Mononuclear cell (primary cell): Measurements from ENCODE around the gene IL2RG. TPM values are rescaled to one million over a fixed set of nuclear protein-coding genes. Genes with fewer than 3 reads are reported as not detected.

Experiments
- H3K27me3 ChIP-seq: 2 replicates; pipeline ENCODE4 v1.6.0; 2011; ENCODE audit warnings: low read length, control low read depth; ENCODE audit not compliant: insufficient read depth
- H3K4me1 ChIP-seq: 2 replicates; pipeline ENCODE4 v1.5.1; 2011; ENCODE audit warnings: mild to moderate bottlenecking, low read length, control low read depth; ENCODE audit not compliant: insufficient read depth
- H3K4me3 ChIP-seq: 2 replicates; pipeline ENCODE4 v1.5.1; 2011; ENCODE audit warnings: mild to moderate bottlenecking, low read length, moderate library complexity
- H3K9me3 ChIP-seq: 2 replicates; pipeline ENCODE4 v1.5.1; 2011; ENCODE audit warnings: low read depth, mild to moderate bottlenecking, control low read depth, low read length
- total RNA-seq: library from RNA; depleted of rRNA; stranded (reverse); fragments of >200 nt; gene quantifications from one replicate; pipeline ENCODE4 v1.2.3, GENCODE V29; 2012

The IL2RG gene
- total RNA-seq, 1 donor = 117 TPM

DNA sequence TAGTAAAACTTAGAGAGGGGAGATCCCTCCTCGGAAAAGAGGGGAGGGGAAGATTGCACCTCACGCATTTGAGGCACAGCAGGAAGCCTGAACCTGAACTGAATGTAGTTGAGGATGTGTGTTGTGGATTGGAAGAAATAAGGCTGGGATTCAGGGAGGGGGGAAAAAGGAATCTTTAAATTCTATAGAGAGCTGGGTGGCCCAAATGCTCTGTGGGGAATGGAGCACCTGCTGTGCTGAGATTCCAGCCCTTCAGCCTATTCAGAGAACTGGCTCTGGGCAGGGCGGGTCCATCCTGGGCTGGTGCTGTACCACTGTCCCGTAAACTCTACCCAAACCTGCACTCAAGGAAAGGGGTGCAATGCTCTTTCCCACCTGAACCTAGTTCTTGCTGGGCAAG lies 11.6 kb downstream of the IL2RG start:
- no peaks in the 10 kb centered on the region for H3K9me3 ChIP-seq
- no peak overlapping the region for H3K4me3 ChIP-seq
- peaks cover 53% of the 10 kb centered on the region for H3K4me1 ChIP-seq
- H3K27me3 ChIP-seq = no peaks in the 10 kb centered on the region

DNA sequence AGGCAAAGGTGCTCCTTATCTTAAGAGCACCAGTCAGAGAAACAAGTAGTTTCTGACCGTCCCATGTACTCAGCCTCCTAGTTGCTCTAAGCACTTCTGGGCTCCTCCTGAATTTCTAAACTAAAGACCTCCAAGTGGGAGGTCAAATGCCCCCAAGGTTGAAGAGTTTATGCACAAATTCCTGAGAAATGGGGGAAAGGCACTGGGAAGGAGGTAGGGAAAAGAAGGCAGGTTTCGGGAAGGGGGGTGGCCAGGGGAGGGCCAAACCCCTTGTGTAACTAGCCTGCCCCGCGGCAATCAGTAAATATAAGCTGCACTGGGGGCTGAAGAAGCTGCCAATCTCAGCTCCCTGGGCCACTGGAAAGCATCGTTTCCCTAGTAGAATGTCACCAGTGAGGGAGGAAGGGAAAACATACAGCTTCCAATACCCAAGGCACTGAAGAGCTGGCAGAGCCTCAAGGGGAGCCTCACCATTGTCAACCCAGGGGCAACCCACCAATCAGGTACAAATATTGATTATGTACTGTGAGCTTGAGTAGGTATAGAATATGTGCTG lies 12.3 kb downstream of the IL2RG start:
- no peak overlapping the region for H3K4me3 ChIP-seq
- peaks cover 46% of the 10 kb centered on the region for H3K4me1 ChIP-seq

DNA sequence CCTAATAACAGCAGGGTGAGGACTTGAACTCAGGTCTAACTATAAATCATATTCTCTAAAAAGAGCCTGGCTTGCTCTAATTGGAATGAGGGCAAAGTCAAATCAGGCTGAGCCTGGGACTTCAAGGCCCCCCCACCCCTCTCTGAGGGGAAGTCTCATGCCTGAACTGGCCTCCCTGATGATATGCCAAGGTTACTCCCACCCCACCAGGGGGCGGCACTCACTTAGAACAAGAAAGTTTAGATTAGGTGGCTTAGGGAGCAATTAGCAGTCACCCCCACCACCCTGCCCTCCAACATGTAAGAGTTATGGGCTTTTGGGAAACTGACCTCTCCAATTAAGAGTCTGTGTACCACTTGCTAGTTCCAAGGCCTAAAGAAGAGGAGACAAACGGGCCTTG lies 13.1 kb downstream of the IL2RG start:
- Histone ChIP-seq H3K4me3 (no peak overlapping the region), H3K9me3 (no peaks in the 10 kb centered on the region), H3K27me3 (no peaks in the 10 kb centered on the region), H3K4me1 (peaks cover 39% of the 10 kb centered on the region)

More for the DNA sequence above, 12.3 kb downstream of the IL2RG start:
- no peaks in the 10 kb centered on the region for H3K27me3 ChIP-seq
- H3K9me3 ChIP-seq = no peaks in the 10 kb centered on the region

DNA sequence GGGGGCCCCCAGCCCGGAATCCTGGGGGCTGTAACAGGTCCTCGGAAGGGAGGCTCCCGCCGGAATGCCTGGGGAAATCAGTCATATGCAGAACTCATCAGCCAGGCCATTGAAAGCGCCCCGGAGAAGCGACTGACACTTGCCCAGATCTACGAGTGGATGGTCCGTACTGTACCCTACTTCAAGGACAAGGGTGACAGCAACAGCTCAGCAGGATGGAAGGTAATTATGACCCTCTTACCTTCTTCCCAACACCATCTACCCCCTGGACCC lies 14.7 kb downstream of the IL2RG start:
- H3K9me3 ChIP-seq = no peaks in the 10 kb centered on the region
- no peaks in the 10 kb centered on the region for H3K27me3 ChIP-seq
- peaks cover 32% of the 10 kb centered on the region for H3K4me1 ChIP-seq
- peak overlapping the region; percentile 63 for H3K4me3 ChIP-seq

DNA sequence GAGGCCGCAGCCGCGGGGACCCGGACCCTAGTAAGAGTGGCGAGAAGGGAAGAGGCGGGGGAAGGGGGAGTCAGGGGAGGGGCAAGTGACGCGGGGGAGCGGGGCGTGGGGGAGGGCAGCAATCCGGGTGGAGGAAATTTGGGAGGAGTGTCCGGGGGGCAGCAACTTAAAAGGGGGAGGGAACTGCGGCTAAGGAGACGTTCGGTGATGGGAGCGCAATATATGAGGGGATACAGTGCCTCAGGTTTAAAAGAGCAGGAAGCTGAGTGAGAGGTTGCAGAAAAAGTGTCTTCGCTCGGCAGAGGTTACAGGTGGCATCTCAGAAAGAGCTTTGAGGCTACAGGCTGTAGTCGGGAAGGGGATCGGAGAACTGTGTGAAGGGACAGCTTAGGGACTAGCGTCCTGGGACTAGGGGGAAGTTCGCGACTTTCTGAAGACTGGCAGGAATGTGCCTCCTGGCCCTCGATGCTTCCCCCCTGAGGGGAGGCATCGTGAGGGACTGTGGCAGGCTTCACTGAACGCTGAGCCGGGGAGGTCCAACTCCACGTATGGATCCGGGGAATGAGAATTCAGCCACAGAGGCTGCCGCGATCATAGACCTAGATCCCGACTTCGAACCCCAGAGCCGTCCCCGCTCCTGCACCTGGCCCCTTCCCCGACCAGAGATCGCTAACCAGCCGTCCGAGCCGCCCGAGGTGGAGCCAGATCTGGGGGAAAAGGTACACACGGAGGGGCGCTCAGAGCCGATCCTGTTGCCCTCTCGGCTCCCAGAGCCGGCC lies 15.2 kb downstream of the IL2RG start:
- peak overlapping the region; percentile 63 for H3K4me3 ChIP-seq
- H3K9me3 ChIP-seq = no peaks in the 10 kb centered on the region

DNA sequence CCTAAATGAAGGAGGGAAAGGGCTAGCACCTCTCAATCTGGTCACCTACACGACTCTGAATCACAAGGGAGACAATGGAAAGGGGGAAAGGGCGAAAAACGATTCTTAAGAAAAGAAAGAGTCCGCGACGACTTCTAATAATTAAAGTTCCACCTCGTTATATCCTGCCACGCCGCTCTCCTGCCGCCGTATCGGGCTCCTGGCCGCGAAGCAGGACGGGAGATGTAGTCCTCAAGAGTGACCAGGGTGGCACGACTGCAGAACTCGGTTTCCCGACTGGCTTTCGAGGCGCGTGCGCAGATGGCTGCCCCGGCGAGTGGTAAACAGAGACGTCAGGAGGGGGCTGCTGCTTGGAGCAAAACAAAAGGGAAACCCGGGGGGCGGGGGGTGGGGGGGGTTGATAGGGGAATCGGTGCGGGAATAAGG lies 15.8 kb downstream of the IL2RG start, which contains the start of gene FOXO4:
Gene FOXO4 (plus strand): TSS at position 297 of the 426 bp plus-strand sequence. CDS start 678 bp downstream, outside the sequence.
- Histone ChIP-seq H3K9me3 (no peaks in the 10 kb centered on the region), H3K4me3 (peak within 1 kb of the TSS; percentile 63), H3K27me3 (no peaks in the 10 kb centered on the region), H3K4me1 (peaks cover 32% of the 10 kb centered on the region)

More for the DNA sequence above, 15.2 kb downstream of the IL2RG start:
- Histone ChIP-seq H3K4me1 (peaks cover 32% of the 10 kb centered on the region), H3K27me3 (no peaks in the 10 kb centered on the region)

DNA sequence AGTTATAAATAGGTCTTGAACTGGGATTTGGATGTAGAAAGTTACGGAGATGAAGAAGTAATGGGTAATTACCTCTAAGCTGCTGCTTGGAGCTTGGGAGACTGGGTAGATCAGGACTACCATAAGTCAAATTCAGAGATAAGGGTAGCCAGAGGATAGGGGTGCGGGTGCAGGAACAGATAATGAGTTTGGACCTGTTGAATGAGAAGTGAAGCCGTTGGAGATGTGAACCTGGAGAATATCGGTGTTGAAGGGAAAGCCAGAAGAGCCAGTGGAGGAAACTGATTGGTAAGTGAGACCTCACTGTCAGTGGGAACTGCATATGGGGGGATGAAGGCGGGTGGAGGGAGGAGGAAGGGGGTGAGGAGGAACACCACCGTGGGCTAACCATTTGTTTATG lies 16.3 kb downstream of the IL2RG start:
- no peaks in the 10 kb centered on the region for H3K9me3 ChIP-seq
- H3K27me3 ChIP-seq = no peaks in the 10 kb centered on the region
- peaks cover 32% of the 10 kb centered on the region for H3K4me1 ChIP-seq
- H3K4me3 ChIP-seq = peak overlapping the region; percentile 41

DNA sequence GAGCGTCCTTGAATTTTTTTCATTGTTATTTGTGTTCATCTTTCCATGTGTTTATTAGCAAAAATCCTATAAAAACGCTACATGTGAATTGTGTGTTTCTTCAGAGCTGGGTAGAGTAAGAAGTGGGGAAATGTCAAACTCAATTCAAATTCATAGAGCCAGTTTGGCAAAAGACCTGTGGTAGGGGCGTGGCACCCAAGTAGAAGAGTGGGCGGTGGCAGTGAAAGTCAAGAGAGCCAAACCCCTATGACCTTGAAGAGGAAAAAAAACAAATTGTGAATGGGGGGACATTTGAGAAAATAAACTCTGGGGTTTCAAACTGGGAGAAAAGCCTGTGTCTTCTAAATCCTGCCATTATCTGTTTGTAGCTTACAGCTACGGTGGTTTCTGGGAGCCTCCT lies 20.1 kb downstream of the IL2RG start:
- H3K27me3 ChIP-seq = no peaks in the 10 kb centered on the region
- no peaks in the 10 kb centered on the region for H3K9me3 ChIP-seq
- H3K4me1 ChIP-seq = peaks cover 4% of the 10 kb centered on the region
- no peak overlapping the region for H3K4me3 ChIP-seq

DNA sequence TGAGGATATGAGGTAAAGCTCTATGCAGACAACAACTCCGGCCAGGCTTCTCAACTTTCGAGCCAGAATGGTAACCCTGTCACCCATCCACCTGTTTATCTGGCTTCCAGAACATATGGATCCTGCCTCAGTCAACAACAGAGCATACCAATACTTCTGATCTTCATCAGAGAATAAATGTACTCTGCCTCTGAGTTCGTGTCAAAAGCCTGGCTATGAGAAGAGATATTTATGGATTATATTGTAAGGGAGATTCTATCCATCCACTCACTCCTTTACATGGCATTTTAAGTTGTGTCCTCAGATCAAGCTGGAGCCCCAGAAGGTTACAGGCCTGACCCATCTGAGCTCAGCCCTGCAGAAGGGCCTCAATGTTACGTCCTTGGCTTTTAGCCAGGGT lies 25.5 kb downstream of the IL2RG start:
- no peak overlapping the region for H3K4me3 ChIP-seq
- H3K4me1 ChIP-seq = no peaks in the 10 kb centered on the region
- H3K9me3 ChIP-seq = no peaks in the 10 kb centered on the region
- H3K27me3 ChIP-seq = no peaks in the 10 kb centered on the region

DNA sequence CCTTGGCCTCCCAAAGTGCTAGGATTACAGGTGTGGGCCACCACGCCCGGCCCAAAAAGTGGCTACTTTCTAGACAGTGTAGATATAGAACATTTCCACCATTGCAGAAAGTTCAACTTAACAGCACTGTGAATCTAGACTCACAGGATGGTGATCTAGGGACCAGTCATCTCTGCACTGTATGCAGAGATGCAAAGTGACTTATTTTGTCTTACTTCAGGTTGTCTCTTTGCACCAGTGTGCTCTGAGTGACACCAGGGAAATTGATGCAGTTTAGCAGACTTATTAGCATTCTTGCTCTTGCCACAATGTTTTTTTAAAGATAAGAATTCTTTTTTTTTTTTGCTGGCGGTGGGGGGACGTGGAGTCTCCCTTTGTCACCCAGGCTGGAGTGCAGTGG lies 28.6 kb downstream of the IL2RG start:
- no peaks in the 10 kb centered on the region for H3K27me3 ChIP-seq
- H3K9me3 ChIP-seq = no peaks in the 10 kb centered on the region
- H3K4me3 ChIP-seq = no peak overlapping the region
- H3K4me1 ChIP-seq = no peaks in the 10 kb centered on the region

DNA sequence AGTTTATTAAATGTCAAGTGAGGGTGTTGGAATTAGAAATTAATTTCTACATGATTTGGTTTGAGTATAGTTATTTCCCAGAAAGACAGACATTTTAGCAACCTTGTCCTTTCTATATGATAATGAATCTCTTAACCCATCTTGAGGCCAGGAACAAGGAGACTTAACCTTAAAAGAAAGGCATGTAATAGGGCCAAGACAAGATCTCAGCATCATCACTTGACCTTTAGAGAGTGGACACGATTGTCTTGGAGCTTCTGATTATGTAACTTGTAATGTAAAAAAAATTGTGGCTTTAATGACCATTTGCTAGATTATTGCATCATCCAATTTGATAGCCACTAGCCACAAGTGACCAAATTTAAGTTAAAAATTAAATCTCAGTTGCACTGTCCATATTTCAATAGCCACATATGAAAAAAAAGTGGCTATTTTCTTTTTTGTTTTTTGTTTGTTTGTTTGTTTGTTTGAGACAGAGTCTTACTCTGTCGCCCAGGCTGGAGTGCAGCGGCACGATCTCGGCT lies 29.2 kb downstream of the IL2RG start:
- no peaks in the 10 kb centered on the region for H3K4me1 ChIP-seq
- no peaks in the 10 kb centered on the region for H3K27me3 ChIP-seq
- H3K9me3 ChIP-seq = no peaks in the 10 kb centered on the region
- H3K4me3 ChIP-seq = no peak overlapping the region

DNA sequence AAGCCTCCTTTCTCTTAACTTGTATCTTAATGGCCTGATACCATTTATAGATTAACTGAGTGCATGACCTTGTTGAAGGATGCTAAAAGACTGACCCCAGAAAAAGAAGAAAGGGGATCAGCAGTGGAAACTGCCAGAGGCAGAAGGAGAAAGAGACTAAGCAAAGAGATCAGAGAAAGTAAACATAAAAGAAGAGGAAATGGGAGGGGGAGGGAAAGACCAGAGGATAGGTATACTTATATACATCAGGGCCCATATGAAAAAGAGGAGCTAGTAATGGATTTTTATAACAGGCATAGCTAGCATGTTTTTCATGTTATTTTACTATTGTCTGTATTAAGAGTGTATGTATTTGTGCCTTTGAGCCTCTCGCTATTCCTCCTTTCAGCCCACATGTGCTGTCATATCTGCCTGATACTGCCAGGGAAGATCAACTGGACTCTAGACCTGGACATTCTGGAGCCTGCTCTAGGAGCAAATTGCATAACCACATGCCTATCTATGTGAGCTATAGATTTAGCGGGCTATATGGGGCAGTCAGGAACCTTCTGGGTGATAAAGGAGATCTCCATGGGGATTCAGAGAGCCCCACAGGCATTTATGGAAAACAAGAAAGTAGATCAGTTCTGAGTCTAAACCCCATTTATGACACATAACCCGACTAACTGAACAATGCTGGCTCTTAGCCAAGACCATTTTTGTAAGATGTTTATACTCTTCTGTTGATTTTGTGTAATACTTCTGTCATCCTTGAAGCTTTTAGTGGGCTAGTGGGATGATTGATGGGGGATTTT lies 29.9 kb downstream of the IL2RG start:
- no peaks in the 10 kb centered on the region for H3K9me3 ChIP-seq

DNA sequence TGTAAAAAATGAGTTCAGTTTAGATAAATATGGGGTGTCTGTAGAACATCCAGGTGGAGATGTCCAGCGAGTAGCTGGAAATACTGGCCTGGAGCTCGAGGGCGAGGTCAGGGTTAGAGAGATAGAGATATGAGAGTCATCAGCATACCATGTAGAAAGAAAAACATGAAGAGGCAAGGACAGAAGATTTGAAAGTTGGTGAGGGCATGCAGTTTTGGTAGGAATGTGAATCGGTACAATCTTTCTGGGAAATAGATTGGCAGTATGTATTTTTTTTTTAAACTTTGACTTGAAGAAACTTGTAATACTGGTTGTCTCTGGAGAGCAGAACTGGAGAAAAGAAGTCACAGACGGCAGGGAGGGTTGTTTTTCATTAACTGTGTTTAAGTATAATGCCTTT lies 40.8 kb downstream of the IL2RG start:
- H3K4me1 ChIP-seq = peaks cover 21% of the 10 kb centered on the region
- H3K9me3 ChIP-seq = no peaks in the 10 kb centered on the region
- no peak overlapping the region for H3K4me3 ChIP-seq
- no peaks in the 10 kb centered on the region for H3K27me3 ChIP-seq

More for the DNA sequence above, 29.9 kb downstream of the IL2RG start:
- Histone ChIP-seq H3K27me3 (no peaks in the 10 kb centered on the region), H3K4me1 (no peaks in the 10 kb centered on the region), H3K4me3 (no peak overlapping the region)

DNA sequence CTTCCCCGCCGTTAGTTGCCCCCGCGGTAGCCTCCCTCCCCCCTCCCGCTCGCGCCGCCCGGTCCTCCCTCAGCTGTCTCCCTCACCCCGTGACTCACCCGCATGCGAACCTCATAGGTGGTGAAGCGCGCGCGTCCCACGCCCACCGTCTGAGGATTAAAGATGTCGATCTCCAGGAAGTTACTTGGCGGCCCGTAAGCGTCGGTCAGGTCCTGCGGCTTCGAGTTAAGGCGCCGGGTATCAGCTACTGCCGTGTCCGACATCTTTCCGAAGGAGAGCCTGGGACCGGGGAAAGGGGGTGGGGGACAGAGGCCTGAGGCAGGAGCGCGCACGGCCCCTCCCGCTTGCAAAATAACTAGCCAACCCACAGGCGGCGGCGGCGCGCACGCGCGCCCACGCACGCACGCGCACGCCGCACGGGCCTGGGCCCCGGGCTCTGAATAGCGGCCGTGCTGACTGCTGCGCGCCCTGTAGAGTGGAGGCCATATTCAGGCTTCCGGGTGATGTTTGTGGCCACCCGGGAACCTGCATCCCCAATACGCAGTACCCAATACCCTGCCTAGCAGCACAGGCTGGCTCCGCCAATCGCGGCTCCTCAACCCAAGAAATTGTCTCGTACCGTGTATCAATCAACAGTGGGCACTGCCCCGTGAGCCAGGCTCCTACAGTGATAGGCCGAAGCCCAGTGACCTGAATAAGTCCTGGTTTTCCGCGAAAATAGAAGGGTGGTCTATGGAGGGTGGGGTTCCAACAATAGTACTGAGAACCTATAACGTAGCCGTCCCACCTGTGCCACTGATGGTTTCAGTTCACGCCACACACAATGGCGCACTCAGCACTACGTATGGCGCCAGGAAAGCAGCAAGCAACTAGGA lies 43.1 kb downstream of the IL2RG start, which contains the start of gene SNX12:
Gene SNX12 (minus strand): TSS at position 291 of the 875 bp plus-strand sequence. CDS start 28 bp downstream, at position 263.
- Histone ChIP-seq H3K4me3 (peak within 1 kb of the TSS; percentile 66), H3K4me1 (peaks cover 15% of the 10 kb centered on the region), H3K9me3 (no peaks in the 10 kb centered on the region), H3K27me3 (no peaks in the 10 kb centered on the region)
